PFSK-1 (cell line): ENCODE data around the gene CALML3.

Experiments
- POLR2AphosphoS5 ChIP-seq: IDR thresholded peaks from 2 replicates; pipeline ENCODE4 v1.6.1; 2012; ENCODE audit warnings: low read depth, mild to moderate bottlenecking, control low read depth, low read length, moderate library complexity
- TAF1 ChIP-seq: IDR thresholded peaks from 2 replicates; pipeline ENCODE4 v1.6.1; 2012; ENCODE audit warnings: low read length, control low read depth, borderline replicate concordance; ENCODE audit not compliant: insufficient read depth

DNA sequence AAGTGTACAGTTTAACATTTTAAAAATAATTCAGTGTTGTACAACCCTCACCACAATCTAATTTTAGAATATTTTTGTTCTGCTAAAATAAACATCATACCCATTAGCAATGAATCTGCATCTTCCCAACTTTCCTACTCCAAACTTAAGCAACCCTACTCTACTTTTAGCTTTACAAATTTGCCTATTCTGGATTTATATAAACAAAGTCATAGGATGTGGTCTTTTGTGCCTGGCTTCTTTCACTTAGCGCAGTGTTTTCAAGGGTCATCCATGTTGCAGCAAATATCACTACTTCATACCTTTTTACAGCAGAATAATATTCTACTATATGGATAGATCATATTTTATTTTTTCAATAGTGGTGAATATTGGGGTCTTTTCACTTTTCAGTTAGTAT lies 18.9 kb downstream of the CALML3 start:
- no peak for TF ChIP-seq POLR2AphosphoS5
- TF ChIP-seq TAF1 = no peak
